GM18909 (cell line): ENCODE measurements around the gene TUBB3.
"Not testable (repeated sequence)": the region's sequence is repeated elsewhere in the genome, so short reads cannot be mapped to it uniquely, and the experiment has no call there.

ENCODE experiments used
- ATAC-seq: cut with Tn5 transposase; IDR thresholded peaks from one replicate; pipeline ENCODE4 v1.9.1; 2021; ENCODE audit warnings: mild to moderate bottlenecking; ENCODE audit not compliant: unreplicated experiment, poor library complexity

TUBB3 gene

GRCh38 chr16:89960966-89961365 lies 37.8 kb downstream of the TUBB3 start:
- no peak for ATAC-seq

- ATAC-seq: no peak
These were observed 38.8 kb downstream of the TUBB3 start for GRCh38 chr16:89961920-89962319.

- ATAC-seq: no peak
These were observed 39.8 kb downstream of the TUBB3 start for GRCh38 chr16:89962754-89963498.

- no peak for ATAC-seq
These were observed 41.1 kb downstream of the TUBB3 start for GRCh38 chr16:89964201-89964600.

GRCh38 chr16:89965447-89966225 lies 42.5 kb downstream of the TUBB3 start:
- ATAC-seq: no peak

GRCh38 chr16:89966756-89967155 lies 43.6 kb downstream of the TUBB3 start:
- ATAC-seq: no peak

- ATAC-seq: not testable (repeated sequence)
These were observed 44.3 kb downstream of the TUBB3 start for GRCh38 chr16:89967436-89967835.

- ATAC-seq: not testable (repeated sequence)
These were observed 44.9 kb downstream of the TUBB3 start for GRCh38 chr16:89968074-89968473.

- no peak for ATAC-seq
These were observed 46.7 kb downstream of the TUBB3 start for GRCh38 chr16:89969741-89970410.

GRCh38 chr16:89971495-89972243 lies 48.5 kb downstream of the TUBB3 start:
- peak; percentile 14 for ATAC-seq

- peak; percentile 83 for ATAC-seq
These were observed 49.4 kb downstream of the TUBB3 start for GRCh38 chr16:89972244-89973234.

GRCh38 chr16:89973235-89973634 lies 50.1 kb downstream of the TUBB3 start:
- no peak for ATAC-seq

GRCh38 chr16:89973654-89974335 lies 50.7 kb downstream of the TUBB3 start:
- no peak for ATAC-seq

- ATAC-seq: no peak
These were observed 51.7 kb downstream of the TUBB3 start for GRCh38 chr16:89974870-89975269.

GRCh38 chr16:89981414-89981813 lies 58.3 kb downstream of the TUBB3 start:
- peak; percentile 59 for ATAC-seq

- no peak for ATAC-seq
These were observed 59.2 kb downstream of the TUBB3 start for GRCh38 chr16:89982318-89982717.

GRCh38 chr16:89983536-89983935 lies 60.4 kb downstream of the TUBB3 start:
- no peak for ATAC-seq

- ATAC-seq: no peak
These were observed 61.1 kb downstream of the TUBB3 start for GRCh38 chr16:89984216-89984615.

- ATAC-seq: no peak
These were observed 62.1 kb downstream of the TUBB3 start for GRCh38 chr16:89985219-89985618.
